ENCODE measurements around the gene NCCRP1. TPM values are rescaled to one million over a fixed set of nuclear protein-coding genes. Genes with fewer than 3 reads are reported as not detected.
A peak's percentile ranks its signal among the peaks of the same experiment; 100 is the strongest.

The NCCRP1 gene
- total RNA-seq, 1 experiment from 2014 or later = 0.46 TPM

GRCh38 chr19:39197808-39198207 lies 1.0 kb downstream of the NCCRP1 start:
- in situ Hi-C loops (cut with HindIII; ENCODE audit: low pct_unique_long_range_greater_than_20kb, low sequenced_read_pairs) = no loop called here

GRCh38 chr19:39199025-39199424 lies 2.3 kb downstream of the NCCRP1 start:
- no peaks in the 10 kb centered on the region for H3K36me3 ChIP-seq (ENCODE audit: control insufficient read depth, insufficient read depth, low read length)
- ChIA-PET CTCF (interaction anchor here (0.5 to 1.4 kb wide), 13 partner anchors 8 to 1139 kb away, joined by 3 to 15 read pairs (median 3); no protein-coding TSS in a partner anchor), POLR2A (interaction anchor here (0.6 to 1.0 kb wide), 5 partner anchors 11 to 151 kb away, joined by 3 to 7 read pairs (median 6); no protein-coding TSS in a partner anchor)

More at GRCh38 chr19:39197808-39198207, 1.0 kb downstream of the NCCRP1 start:
- H3K36me3 ChIP-seq (ENCODE audit: control insufficient read depth, insufficient read depth, low read length) = no peaks in the 10 kb centered on the region
- no TSS peak for BruUV-seq (replicated peaks)
- intact Hi-C loops (cut with micrococcal nuclease; ENCODE audit: unreplicated experiment) = no loop called here
- H3K4me1 ChIP-seq (ENCODE audit: control insufficient read depth, insufficient read depth, low read length) = peaks cover 17% of the 10 kb centered on the region
- CTCF ChIA-PET = interaction anchor here (0.6 to 1.4 kb wide), 6 partner anchors 9 to 128 kb away, joined by 3 to 10 read pairs (median 5); no protein-coding TSS in a partner anchor
- H3K27me3 ChIP-seq (ENCODE audit: control insufficient read depth, insufficient read depth, low read length) = no peaks in the 10 kb centered on the region; the same call in 1 of the 2 replicates
- H3K9me3 ChIP-seq (ENCODE audit: control insufficient read depth, insufficient read depth, low read depth, low read length) = no peaks in the 10 kb centered on the region
- no peak overlapping the region for H3K27ac ChIP-seq (ENCODE audit: low read length)
- POLR2A ChIA-PET = no interaction called here
- no peak for ATAC-seq
- no peak for TF ChIP-seq POLR2AphosphoS5 (IDR thresholded peaks at IDR 0.05; ENCODE audit: low read depth, low read length)
- TF ChIP-seq REST (IDR thresholded peaks at IDR 0.05; ENCODE audit: insufficient read depth in 1 of 2, low read depth in 2 of 2, low read length in 1 of 2) = no peak
- DNase-seq (ENCODE audit: low read depth, low spot score) = no peak
- no peak overlapping the region for H3K4me3 ChIP-seq (ENCODE audit: low read depth in 2 of 2, low read length in 2 of 2)

More at GRCh38 chr19:39199025-39199424, 2.3 kb downstream of the NCCRP1 start:
- no peak overlapping the region for H3K4me3 ChIP-seq (ENCODE audit: low read depth in 2 of 2, low read length in 2 of 2)
- in situ Hi-C loops (cut with HindIII; ENCODE audit: low pct_unique_long_range_greater_than_20kb, low sequenced_read_pairs) (no loop called here), intact Hi-C loops (cut with micrococcal nuclease; ENCODE audit: unreplicated experiment) (no loop called here)
- no peak overlapping the region for H3K27ac ChIP-seq (ENCODE audit: low read length)
- DNase-seq (ENCODE audit: low read depth, low spot score) (no peak), ATAC-seq (peak; percentile 19)
- H3K27me3 ChIP-seq (ENCODE audit: control insufficient read depth, insufficient read depth, low read length) = peaks cover 3% of the 10 kb centered on the region; the same call in 1 of the 2 replicates
- no peaks in the 10 kb centered on the region for H3K9me3 ChIP-seq (ENCODE audit: control insufficient read depth, insufficient read depth, low read depth, low read length)
- peaks cover 13% of the 10 kb centered on the region for H3K4me1 ChIP-seq (ENCODE audit: control insufficient read depth, insufficient read depth, low read length)
- BruUV-seq (replicated peaks) = no TSS peak
- TF ChIP-seq REST (IDR thresholded peaks at IDR 0.05; ENCODE audit: insufficient read depth in 1 of 2, low read depth in 2 of 2, low read length in 1 of 2) (no peak), SIN3A (IDR thresholded peaks at IDR 0.05; ENCODE audit: borderline replicate concordance, insufficient read depth, low read depth, low read length) (no peak), POLR2AphosphoS5 (IDR thresholded peaks at IDR 0.05; ENCODE audit: low read depth, low read length) (no peak), TCF7L2 (IDR thresholded peaks at IDR 0.05; ENCODE audit: low read depth, low read length) (no peak)
- TF ChIP-seq, protein P1, sequence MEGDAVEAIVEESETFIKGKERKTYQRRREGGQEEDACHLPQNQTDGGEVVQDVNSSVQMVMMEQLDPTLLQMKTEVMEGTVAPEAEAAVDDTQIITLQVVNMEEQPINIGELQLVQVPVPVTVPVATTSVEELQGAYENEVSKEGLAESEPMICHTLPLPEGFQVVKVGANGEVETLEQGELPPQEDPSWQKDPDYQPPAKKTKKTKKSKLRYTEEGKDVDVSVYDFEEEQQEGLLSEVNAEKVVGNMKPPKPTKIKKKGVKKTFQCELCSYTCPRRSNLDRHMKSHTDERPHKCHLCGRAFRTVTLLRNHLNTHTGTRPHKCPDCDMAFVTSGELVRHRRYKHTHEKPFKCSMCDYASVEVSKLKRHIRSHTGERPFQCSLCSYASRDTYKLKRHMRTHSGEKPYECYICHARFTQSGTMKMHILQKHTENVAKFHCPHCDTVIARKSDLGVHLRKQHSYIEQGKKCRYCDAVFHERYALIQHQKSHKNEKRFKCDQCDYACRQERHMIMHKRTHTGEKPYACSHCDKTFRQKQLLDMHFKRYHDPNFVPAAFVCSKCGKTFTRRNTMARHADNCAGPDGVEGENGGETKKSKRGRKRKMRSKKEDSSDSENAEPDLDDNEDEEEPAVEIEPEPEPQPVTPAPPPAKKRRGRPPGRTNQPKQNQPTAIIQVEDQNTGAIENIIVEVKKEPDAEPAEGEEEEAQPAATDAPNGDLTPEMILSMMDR (IDR thresholded peaks at IDR 0.05) = no peak

Data from Panc1 (cell line).